Measurements from ENCODE around the gene NSUN3. TPM values are rescaled to one million over a fixed set of nuclear protein-coding genes. Genes with fewer than 3 reads are reported as not detected.

NSUN3 gene
- total RNA-seq, 1 donor from 2014 or later = 18.0 TPM

GRCh38 chr3:94158512-94158911 is 95.7 kb downstream of the NSUN3 start:
- Histone ChIP-seq H3K36me3 (no peaks in the 10 kb centered on the region), H3K4me1 (no peaks in the 10 kb centered on the region), H3K4me3 (no peak overlapping the region), H3K27me3 (no peaks in the 10 kb centered on the region), H3K27ac (no peak overlapping the region), H3K9me3 (no peaks in the 10 kb centered on the region)
- ATAC-seq (no peak), DNase-seq (no peak)
- TF ChIP-seq, protein P1, sequence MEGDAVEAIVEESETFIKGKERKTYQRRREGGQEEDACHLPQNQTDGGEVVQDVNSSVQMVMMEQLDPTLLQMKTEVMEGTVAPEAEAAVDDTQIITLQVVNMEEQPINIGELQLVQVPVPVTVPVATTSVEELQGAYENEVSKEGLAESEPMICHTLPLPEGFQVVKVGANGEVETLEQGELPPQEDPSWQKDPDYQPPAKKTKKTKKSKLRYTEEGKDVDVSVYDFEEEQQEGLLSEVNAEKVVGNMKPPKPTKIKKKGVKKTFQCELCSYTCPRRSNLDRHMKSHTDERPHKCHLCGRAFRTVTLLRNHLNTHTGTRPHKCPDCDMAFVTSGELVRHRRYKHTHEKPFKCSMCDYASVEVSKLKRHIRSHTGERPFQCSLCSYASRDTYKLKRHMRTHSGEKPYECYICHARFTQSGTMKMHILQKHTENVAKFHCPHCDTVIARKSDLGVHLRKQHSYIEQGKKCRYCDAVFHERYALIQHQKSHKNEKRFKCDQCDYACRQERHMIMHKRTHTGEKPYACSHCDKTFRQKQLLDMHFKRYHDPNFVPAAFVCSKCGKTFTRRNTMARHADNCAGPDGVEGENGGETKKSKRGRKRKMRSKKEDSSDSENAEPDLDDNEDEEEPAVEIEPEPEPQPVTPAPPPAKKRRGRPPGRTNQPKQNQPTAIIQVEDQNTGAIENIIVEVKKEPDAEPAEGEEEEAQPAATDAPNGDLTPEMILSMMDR (IDR thresholded peaks at IDR 0.05) = no peak
- intact Hi-C loops (cut with DNase I) = no loop called here

DNA sequence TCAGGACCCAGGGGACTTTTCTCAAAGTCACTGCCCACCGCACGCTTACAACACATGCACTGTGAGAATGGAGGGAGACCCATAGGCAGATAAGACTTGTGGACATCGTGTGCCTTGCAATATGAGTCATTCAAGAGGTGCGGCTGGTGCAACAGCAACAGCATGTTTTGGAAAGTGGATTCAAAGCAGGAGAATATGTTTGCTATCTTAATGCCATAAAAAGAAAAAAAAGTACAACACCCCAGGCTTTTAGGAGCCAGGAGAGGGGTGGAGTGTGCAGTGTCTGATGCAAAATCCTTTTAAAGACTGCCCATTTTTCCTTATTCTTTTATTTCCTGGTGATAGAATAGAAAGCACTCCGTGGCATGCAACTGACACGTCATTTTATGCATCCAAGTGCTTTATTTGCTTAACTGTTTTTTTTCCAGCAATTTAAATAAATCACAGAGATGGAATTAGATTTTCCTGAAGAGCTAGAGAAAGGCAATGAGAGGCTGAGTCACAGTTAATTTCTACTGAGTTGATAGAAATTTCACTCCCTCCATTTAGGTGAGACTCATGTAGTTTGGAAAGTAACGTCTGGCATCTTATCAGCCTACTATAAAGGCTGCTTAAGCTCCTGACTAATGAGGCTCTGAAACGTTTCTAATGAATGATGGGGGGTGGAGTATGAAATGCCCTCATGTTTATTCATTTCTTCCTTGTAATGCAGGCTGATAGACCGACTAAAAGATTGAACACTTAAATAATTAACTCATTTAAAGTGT is 96.4 kb downstream of the NSUN3 start:
- Histone ChIP-seq H3K4me1 (no peaks in the 10 kb centered on the region), H3K36me3 (no peaks in the 10 kb centered on the region), H3K27ac (no peak overlapping the region), H3K9me3 (no peaks in the 10 kb centered on the region), H3K4me3 (no peak overlapping the region), H3K27me3 (no peaks in the 10 kb centered on the region)
- no peak for ATAC-seq
- DNase-seq = no peak
- TF ChIP-seq, protein P1 (IDR thresholded peaks at IDR 0.05) = no peak
- intact Hi-C loops (cut with DNase I) = no loop called here

- H3K4me1 ChIP-seq = no peaks in the 10 kb centered on the region
- no peak overlapping the region for H3K4me3 ChIP-seq
- no peaks in the 10 kb centered on the region for H3K9me3 ChIP-seq
- DNase-seq (no peak), ATAC-seq (no peak)
- H3K27me3 ChIP-seq = no peaks in the 10 kb centered on the region
- intact Hi-C loops (cut with DNase I) = no loop called here
- H3K27ac ChIP-seq = no peak overlapping the region
- TF ChIP-seq, protein P1 (IDR thresholded peaks at IDR 0.05) = no peak
- H3K36me3 ChIP-seq = no peaks in the 10 kb centered on the region
Observed at GRCh38 chr3:94162700-94163099, 99.8 kb downstream of the NSUN3 start.

DNA sequence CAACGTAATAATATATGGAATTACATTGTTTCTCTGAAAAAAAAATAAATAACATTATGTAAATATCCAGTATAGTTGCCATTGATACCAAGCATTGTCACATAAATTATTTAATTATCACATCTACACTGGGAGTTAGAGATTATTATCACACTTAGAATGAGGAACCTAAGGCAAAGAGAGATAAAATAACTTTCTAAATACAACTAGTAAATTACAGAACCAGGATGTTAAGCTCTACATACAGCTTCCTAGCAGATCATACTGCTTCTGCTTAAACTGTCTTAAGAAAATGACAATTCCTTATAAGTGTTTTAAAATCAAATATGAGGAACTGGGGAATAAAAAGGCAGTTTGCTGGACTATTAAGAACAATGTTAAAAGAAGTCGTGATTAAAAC is 104.5 kb downstream of the NSUN3 start:
- TF ChIP-seq, protein P1 (IDR thresholded peaks at IDR 0.05) = no peak
- Histone ChIP-seq H3K36me3 (no peaks in the 10 kb centered on the region), H3K27me3 (no peaks in the 10 kb centered on the region), H3K4me1 (no peaks in the 10 kb centered on the region), H3K27ac (no peak overlapping the region), H3K9me3 (no peaks in the 10 kb centered on the region), H3K4me3 (no peak overlapping the region)
- no peak for ATAC-seq
- DNase-seq = no peak
- intact Hi-C loops (cut with DNase I) = no loop called here

- no peaks in the 10 kb centered on the region for H3K36me3 ChIP-seq
- intact Hi-C loops (cut with DNase I) = no loop called here
- no peak overlapping the region for H3K4me3 ChIP-seq
- no peaks in the 10 kb centered on the region for H3K9me3 ChIP-seq
- H3K4me1 ChIP-seq = no peaks in the 10 kb centered on the region
- DNase-seq = no peak
- TF ChIP-seq, protein P1 (IDR thresholded peaks at IDR 0.05) = no peak
- ATAC-seq = no peak
- H3K27ac ChIP-seq = no peak overlapping the region
- H3K27me3 ChIP-seq = no peaks in the 10 kb centered on the region
Observed at GRCh38 chr3:94167796-94168195, 104.9 kb downstream of the NSUN3 start.

All from upper lobe of right lung (tissue), 1 donor.